ENCODE data around the gene TET1. TPM values are rescaled to one million over a fixed set of nuclear protein-coding genes. Genes with fewer than 3 reads are reported as not detected.
A peak's percentile ranks its signal among the peaks of the same experiment; 100 is the strongest.

The TET1 gene
- total and polyA plus RNA-seq, 2 of the 13 experiments (the other 11 are each of a cell fraction or from before 2014, with no cell fraction given), result 6.9 to 7.3 TPM

DNA sequence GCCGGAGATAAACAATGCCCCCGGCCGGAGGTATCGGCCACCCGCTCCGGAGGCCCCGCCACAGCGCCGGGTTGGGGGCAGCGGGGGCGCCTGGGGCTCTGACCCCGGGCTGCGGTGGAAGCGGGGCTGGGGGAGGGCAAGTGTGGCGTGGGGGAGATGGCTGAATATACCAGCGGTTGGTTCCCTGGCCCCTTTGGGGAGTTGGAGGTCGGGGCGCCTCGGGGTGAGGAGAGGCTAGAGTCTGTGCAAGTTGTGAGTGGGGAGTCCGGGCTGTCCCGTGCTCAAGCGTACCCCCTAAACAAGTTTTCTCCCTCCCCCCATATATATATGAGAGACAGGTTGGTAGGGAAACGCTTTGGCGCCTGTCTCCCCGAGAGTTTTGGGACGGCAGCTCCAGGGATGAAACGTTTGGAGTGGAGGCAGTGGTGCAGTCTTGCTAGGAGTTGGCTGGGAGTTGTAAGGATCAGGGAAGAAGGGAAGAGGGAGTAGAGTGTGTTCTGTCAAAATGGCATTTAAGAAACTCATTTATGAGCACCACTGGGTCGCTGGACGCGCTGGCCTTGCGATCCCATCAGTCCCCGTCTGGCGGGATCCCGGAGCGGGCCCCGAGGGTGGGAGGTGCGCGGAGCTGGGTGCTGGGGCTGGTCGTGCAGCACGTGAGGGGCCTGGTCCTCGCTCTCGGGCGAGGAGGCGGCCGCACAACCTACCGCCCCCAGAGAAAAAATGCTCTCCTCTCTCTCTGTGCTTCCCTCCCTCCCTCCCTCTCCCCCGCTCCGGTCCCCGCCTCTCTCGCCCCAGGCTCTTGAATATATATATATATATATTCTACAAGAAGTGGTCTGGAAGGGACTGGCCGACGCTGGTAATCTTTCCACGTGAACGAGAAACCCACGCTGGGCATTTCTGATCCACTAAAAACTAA, 1.1 kb downstream of the TET1 start (continued):
- TF ChIP-seq PATZ1 (CRISPR knock-in tag; IDR thresholded peaks at IDR 0.05) (peak; percentile 51), MAX (IDR thresholded peaks at IDR 0.05) (peak; percentile 78), DNMT3B (CRISPR knock-in tag; conservative IDR thresholded peaks at IDR 0.05) (0 out of 2 replicates have a peak, but pooled peaks have one; percentile 17), ZNF790 (CRISPR knock-in tag; IDR thresholded peaks at IDR 0.05; ENCODE audit: borderline replicate concordance) (0 out of 2 replicates have a peak, but pooled peaks have one; percentile 42), KMT2B (CRISPR knock-in tag; IDR thresholded peaks at IDR 0.05) (0 out of 2 replicates have a peak, but pooled peaks have one; percentile 23), ZNF652 (CRISPR knock-in tag; IDR thresholded peaks at IDR 0.05; ENCODE audit: borderline replicate concordance, low read depth) (no peak), PCBP1 (IDR thresholded peaks at IDR 0.05; ENCODE audit: borderline replicate concordance, low read depth, low read length) (0 out of 2 replicates have a peak, but pooled peaks have one; percentile 23), SMARCC2 (IDR thresholded peaks at IDR 0.05) (no peak), ZNF746 (CRISPR knock-in tag; IDR thresholded peaks at IDR 0.05) (no peak; the same call in 1 of the 2 replicates), ZNF441 (CRISPR knock-in tag; IDR thresholded peaks at IDR 0.05; ENCODE audit: borderline replicate concordance) (0 out of 2 replicates have a peak, but pooled peaks have one; percentile 20), ZFY (CRISPR knock-in tag; IDR thresholded peaks at IDR 0.05) (peak; percentile 68; the same call in 1 of the 2 replicates), FIP1L1 (IDR thresholded peaks at IDR 0.05; ENCODE audit: borderline replicate concordance, insufficient read depth, low read depth, low read length) (no peak), MAFF (IDR thresholded peaks at IDR 0.05; ENCODE audit: low read depth, low read length) (no peak), MYC (CRISPR knock-in tag; IDR thresholded peaks at IDR 0.05; ENCODE audit: borderline replicate concordance) (peak; percentile 33; the same call in 1 of the 2 replicates), MNT (IDR thresholded peaks at IDR 0.05) (no peak), FOXC1 (CRISPR knock-in tag; IDR thresholded peaks at IDR 0.05; ENCODE audit: borderline replicate concordance) (0 out of 2 replicates have a peak, but pooled peaks have one; percentile 26)
- TF ChIP-seq, protein P1, sequence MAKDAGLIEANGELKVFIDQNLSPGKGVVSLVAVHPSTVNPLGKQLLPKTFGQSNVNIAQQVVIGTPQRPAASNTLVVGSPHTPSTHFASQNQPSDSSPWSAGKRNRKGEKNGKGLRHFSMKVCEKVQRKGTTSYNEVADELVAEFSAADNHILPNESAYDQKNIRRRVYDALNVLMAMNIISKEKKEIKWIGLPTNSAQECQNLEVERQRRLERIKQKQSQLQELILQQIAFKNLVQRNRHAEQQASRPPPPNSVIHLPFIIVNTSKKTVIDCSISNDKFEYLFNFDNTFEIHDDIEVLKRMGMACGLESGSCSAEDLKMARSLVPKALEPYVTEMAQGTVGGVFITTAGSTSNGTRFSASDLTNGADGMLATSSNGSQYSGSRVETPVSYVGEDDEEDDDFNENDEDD (CRISPR knock-in tag; IDR thresholded peaks at IDR 0.05; ENCODE audit: borderline replicate concordance), result peak; percentile 64; the same call in 1 of the 2 replicates
- TF ChIP-seq, protein P2, sequence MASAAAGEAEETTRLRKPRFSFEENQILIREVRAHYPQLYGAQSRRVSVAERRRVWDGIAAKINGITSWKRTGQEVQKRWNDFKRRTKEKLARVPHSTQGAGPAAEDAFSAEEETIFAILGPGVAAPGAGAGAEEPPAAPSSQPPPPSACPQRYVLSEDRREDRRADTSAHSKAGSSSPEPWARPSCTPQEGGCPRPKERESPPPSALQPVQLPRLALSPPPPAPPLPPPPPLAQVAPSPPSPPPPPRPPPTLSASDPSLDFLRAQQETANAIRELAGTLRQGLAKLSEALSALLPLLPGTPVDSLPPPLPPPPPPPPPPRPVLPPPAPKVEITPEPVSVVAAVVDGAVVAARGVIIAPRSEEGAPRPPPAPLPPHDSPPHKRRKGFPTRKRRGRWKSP (CRISPR knock-in tag; IDR thresholded peaks at IDR 0.05), result no peak
- TF ChIP-seq, protein P3, sequence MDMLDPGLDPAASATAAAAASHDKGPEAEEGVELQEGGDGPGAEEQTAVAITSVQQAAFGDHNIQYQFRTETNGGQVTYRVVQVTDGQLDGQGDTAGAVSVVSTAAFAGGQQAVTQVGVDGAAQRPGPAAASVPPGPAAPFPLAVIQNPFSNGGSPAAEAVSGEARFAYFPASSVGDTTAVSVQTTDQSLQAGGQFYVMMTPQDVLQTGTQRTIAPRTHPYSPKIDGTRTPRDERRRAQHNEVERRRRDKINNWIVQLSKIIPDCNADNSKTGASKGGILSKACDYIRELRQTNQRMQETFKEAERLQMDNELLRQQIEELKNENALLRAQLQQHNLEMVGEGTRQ (IDR thresholded peaks at IDR 0.05; ENCODE audit: low read depth, low read length), result peak; percentile 23; the same call in 1 of the 2 replicates
- TF ChIP-seq, protein P3 (CRISPR knock-in tag; IDR thresholded peaks at IDR 0.05; ENCODE audit: borderline replicate concordance), result no peak

Measured in HepG2 (cell line).